Measurements from ENCODE around the gene RAB3B. TPM values are rescaled to one million over a fixed set of nuclear protein-coding genes. Genes with fewer than 3 reads are reported as not detected.

Gene RAB3B
- total RNA-seq, 3 donors from 2014 or later = 3.5 to 5.6 (median 3.6) TPM

- no peak for TF ChIP-seq CTCF (IDR thresholded peaks at IDR 0.05)
- Histone ChIP-seq H3K9me3 (no peaks in the 10 kb centered on the region), H3K36me3 (ENCODE audit: low read depth) (no peaks in the 10 kb centered on the region), H3K4me1 (ENCODE audit: low read depth) (no peaks in the 10 kb centered on the region), H3K4me3 (no peak overlapping the region)
- ATAC-seq = peak; percentile 72
- intact Hi-C loops (cut with DNase I, micrococcal nuclease) = no loop called here
- peak in 1 of 3 donors; percentile 16 for DNase-seq
Measured at GRCh38 chr1:51957618-51958017, 32.9 kb downstream of the RAB3B start.

- H3K9me3 ChIP-seq = no peaks in the 10 kb centered on the region
- no peaks in the 10 kb centered on the region for H3K4me1 ChIP-seq (ENCODE audit: low read depth)
- no peaks in the 10 kb centered on the region for H3K36me3 ChIP-seq (ENCODE audit: low read depth)
- no peak overlapping the region for H3K4me3 ChIP-seq
- ATAC-seq = peak; percentile 45
- no peak for DNase-seq
- intact Hi-C loops (cut with DNase I, micrococcal nuclease) = no loop called here
- no peak for TF ChIP-seq CTCF (IDR thresholded peaks at IDR 0.05)
Measured at GRCh38 chr1:51956528-51957509, 33.7 kb downstream of the RAB3B start.

- H3K36me3 ChIP-seq (ENCODE audit: low read depth) = no peaks in the 10 kb centered on the region
- no peaks in the 10 kb centered on the region for H3K9me3 ChIP-seq
- intact Hi-C loops (cut with DNase I, micrococcal nuclease) = no loop called here
- ATAC-seq = peak; percentile 60
- no peak overlapping the region for H3K4me3 ChIP-seq
- H3K4me1 ChIP-seq (ENCODE audit: low read depth) = no peaks in the 10 kb centered on the region
- TF ChIP-seq CTCF (IDR thresholded peaks at IDR 0.05) = no peak
- peak in 1 of 3 donors; percentile 17 for DNase-seq
Measured at GRCh38 chr1:51955797-51956527, 34.5 kb downstream of the RAB3B start.

- no peaks in the 10 kb centered on the region for H3K36me3 ChIP-seq (ENCODE audit: low read depth)
- no peak for ATAC-seq
- intact Hi-C loops (cut with DNase I, micrococcal nuclease) = no loop called here
- no peaks in the 10 kb centered on the region for H3K4me1 ChIP-seq (ENCODE audit: low read depth)
- no peak overlapping the region for H3K4me3 ChIP-seq
- no peak for DNase-seq
- no peaks in the 10 kb centered on the region for H3K9me3 ChIP-seq
- no peak for TF ChIP-seq CTCF (IDR thresholded peaks at IDR 0.05)
Measured at GRCh38 chr1:51954783-51955182, 35.7 kb downstream of the RAB3B start.

GRCh38 chr1:51953079-51953478, 37.4 kb downstream of the RAB3B start:
- intact Hi-C loops (cut with DNase I, micrococcal nuclease) = no loop called here
- no peak for ATAC-seq

More at GRCh38 chr1:51953079-51953478, 37.4 kb downstream of the RAB3B start:
- H3K4me3 ChIP-seq = no peak overlapping the region
- H3K36me3 ChIP-seq (ENCODE audit: low read depth) = no peaks in the 10 kb centered on the region
- H3K9me3 ChIP-seq = no peaks in the 10 kb centered on the region
- TF ChIP-seq CTCF (IDR thresholded peaks at IDR 0.05) = no peak
- DNase-seq = no peak
- H3K4me1 ChIP-seq (ENCODE audit: low read depth) = no peaks in the 10 kb centered on the region
